Upper lobe of left lung (tissue), 4 donors: Measurements from ENCODE around the gene SLC12A2.

Experiments
- EP300 ChIP-seq, 4 donors: sonication (generic); formaldehyde crosslinking; IDR thresholded peaks; one replicate each; pipeline ENCODE4 v1.5.1; 2017; ENCODE audit warnings: antibody characterized with exemption in 4 of 4, control low read depth in 2 of 4
- POLR2A ChIP-seq, 4 donors: fragments of 450-650 bp; IDR thresholded peaks; one replicate each; pipeline ENCODE4 v1.5.1; 2016 to 2017; ENCODE audit warnings: antibody characterized with exemption in 4 of 4, mild to moderate bottlenecking in 2 of 4
- POLR2AphosphoS5 ChIP-seq, 2 donors: sonication (generic); formaldehyde crosslinking; IDR thresholded peaks; one replicate each; pipeline ENCODE4 v1.5.1; 2017; ENCODE audit warnings: antibody characterized with exemption in 2 of 2

GRCh38 chr5:128036950-128037349, 46.6 kb upstream of the SLC12A2 start:
- no peak for TF ChIP-seq POLR2AphosphoS5 (IDR thresholded peaks at IDR 0.05)
- no peak for TF ChIP-seq POLR2A (IDR thresholded peaks at IDR 0.05)
- TF ChIP-seq EP300 (IDR thresholded peaks at IDR 0.05): no peak
